Thyroid gland (tissue), 4 donors: ENCODE results near the gene PLEKHA1. TPM values are rescaled to one million over a fixed set of nuclear protein-coding genes. Genes with fewer than 3 reads are reported as not detected.

Experiments
- DNase-seq, 2 donors: peaks; one replicate each; pipeline ENCODE4 v3.0.0-alpha.2; 2019
- H3K27ac ChIP-seq, 3 donors: fragments of 200-600 bp; sonication (generic); 1 replicate in 2 of 3; 2 replicates in 1 of 3; pipeline ENCODE4 v1.5.1; 2016 to 2019; ENCODE audit warnings: mild to moderate bottlenecking in 1 of 3, moderate library complexity in 1 of 3
- H3K27me3 ChIP-seq: fragments of 200-600 bp; sonication (generic); one replicate; pipeline ENCODE4 v1.5.1; 2019
- H3K36me3 ChIP-seq, 2 donors: fragments of 200-600 bp; sonication (generic); one replicate each; pipeline ENCODE4 v1.5.1; 2016 to 2019
- H3K4me1 ChIP-seq, 2 donors: fragments of 200-600 bp; sonication (generic); one replicate each; pipeline ENCODE4 v1.5.1; 2017 to 2019
- H3K4me3 ChIP-seq, 3 donors: fragments of 200-600 bp; sonication (generic); replicated peaks in 1 of 3; 1 replicate in 2 of 3; 2 replicates in 1 of 3; pipeline ENCODE4 v1.5.1; 2016; ENCODE audit warnings: mild to moderate bottlenecking in 1 of 3
- H3K9me3 ChIP-seq: fragments of 200-600 bp; sonication (generic); one replicate; pipeline ENCODE4 v1.5.1; 2017
- CTCF ChIP-seq, 6 experiments: fragments of 200-600 bp in 3 of 6; fragments of 450-650 bp in 3 of 6; sonication (generic) in 3 of 6; IDR thresholded peaks; one replicate each; pipeline ENCODE4 v1.5.1; 2016 to 2019; ENCODE audit warnings: antibody characterized with exemption in 6 of 6, mild to moderate bottlenecking in 2 of 6, inconsistent platforms in 1 of 6, moderate library complexity in 1 of 6
- POLR2A ChIP-seq, 2 donors: fragments of 450-650 bp; IDR thresholded peaks; one replicate each; pipeline ENCODE4 v1.6.1; 2017; ENCODE audit warnings: antibody characterized with exemption in 2 of 2, mild to moderate bottlenecking in 2 of 2, moderate library complexity in 1 of 2
- WGBS, 2 donors: methylation state at CpG; one replicate each; pipeline ENCODE4 v1.1.5; 2017; 5-methylcytosine and 5-hydroxymethylcytosine counted together
- intact Hi-C: fragments of 100-400 bp; cut with DNase I; formaldehyde crosslinking; loops from one replicate; pipeline ENCODE4 v1.15.1; 2023
- total RNA-seq, 4 donors: library from RNA; depleted of rRNA; stranded (reverse); fragments of >200 nt; gene quantifications; one replicate each; pipeline ENCODE4 v1.2.3, GENCODE V29; 2016

PLEKHA1 gene
- total RNA-seq, 4 donors from 2014 or later: 39.3 to 50.9 (median 45.6) TPM

- H3K4me1 ChIP-seq: no peaks in the 10 kb centered on the region
- no peak overlapping the region for H3K27ac ChIP-seq
- no peak overlapping the region for H3K4me3 ChIP-seq
- no peak for DNase-seq
- intact Hi-C loops: no loop called here
- H3K36me3 ChIP-seq: peaks cover 0 to 10% of the 10 kb centered on the region in 2 donors
- H3K9me3 ChIP-seq: no peaks in the 10 kb centered on the region
- no peaks in the 10 kb centered on the region for H3K27me3 ChIP-seq
- TF ChIP-seq POLR2A (IDR thresholded peaks at IDR 0.05) (no peak), CTCF (IDR thresholded peaks at IDR 0.05) (no peak)
- WGBS, 2 donors: 78 to 94% methylated on average over 1 of the region's 1 CpG
These were observed 44.5 kb downstream of the PLEKHA1 start for GRCh38 chr10:122419016-122419415.

- intact Hi-C loops: loop anchor here (5.0 kb wide), 1 partner anchor 38 kb away; no protein-coding TSS in a partner anchor
- Histone ChIP-seq H3K9me3 (no peaks in the 10 kb centered on the region), H3K4me3 (no peak overlapping the region), H3K27me3 (no peaks in the 10 kb centered on the region), H3K27ac (no peak overlapping the region), H3K4me1 (no peaks in the 10 kb centered on the region), H3K36me3 (peaks cover 0 to 9% of the 10 kb centered on the region in 2 donors)
- no peak for TF ChIP-seq CTCF (IDR thresholded peaks at IDR 0.05)
- TF ChIP-seq POLR2A (IDR thresholded peaks at IDR 0.05): no peak
- WGBS, 2 donors: 77 to 82% methylated on average over 3 of the region's 3 CpGs
- no peak for DNase-seq
These were observed 45.5 kb downstream of the PLEKHA1 start for GRCh38 chr10:122419876-122420623.

- H3K36me3 ChIP-seq: peaks cover 0 to 9% of the 10 kb centered on the region in 2 donors
- TF ChIP-seq POLR2A (IDR thresholded peaks at IDR 0.05) (no peak), CTCF (IDR thresholded peaks at IDR 0.05) (no peak)
- no peak overlapping the region for H3K27ac ChIP-seq
- DNase-seq: no peak
- H3K9me3 ChIP-seq: no peaks in the 10 kb centered on the region
- no peak overlapping the region for H3K4me3 ChIP-seq
- H3K4me1 ChIP-seq: no peaks in the 10 kb centered on the region
- 92 to 96% methylated on average over 3 of the region's 3 CpGs for WGBS, 2 donors
- H3K27me3 ChIP-seq: no peaks in the 10 kb centered on the region
- intact Hi-C loops: loop anchor here (5.0 kb wide), 1 partner anchor 38 kb away; no protein-coding TSS in a partner anchor
These were observed 46.1 kb downstream of the PLEKHA1 start for GRCh38 chr10:122420624-122421007.

- TF ChIP-seq CTCF (IDR thresholded peaks at IDR 0.05): no peak
- TF ChIP-seq POLR2A (IDR thresholded peaks at IDR 0.05): no peak
- intact Hi-C loops: loop anchor here (5.0 kb wide), 1 partner anchor 39 kb away; no protein-coding TSS in a partner anchor
- Histone ChIP-seq H3K27ac (no peak overlapping the region), H3K36me3 (peaks cover 0 to 7% of the 10 kb centered on the region in 2 donors), H3K4me1 (no peaks in the 10 kb centered on the region), H3K9me3 (no peaks in the 10 kb centered on the region), H3K27me3 (no peaks in the 10 kb centered on the region), H3K4me3 (no peak overlapping the region)
- no peak for DNase-seq
- 89 to 91% methylated on average over 3 of the region's 3 CpGs for WGBS, 2 donors
These were observed 46.6 kb downstream of the PLEKHA1 start for GRCh38 chr10:122421054-122421625.

- DNase-seq: no peak
- intact Hi-C loops: loop anchor here (5.0 kb wide), 1 partner anchor 39 kb away; no protein-coding TSS in a partner anchor
- Histone ChIP-seq H3K4me3 (no peak overlapping the region), H3K27ac (no peak overlapping the region), H3K4me1 (no peaks in the 10 kb centered on the region), H3K36me3 (peaks cover 0 to 6% of the 10 kb centered on the region in 2 donors), H3K9me3 (no peaks in the 10 kb centered on the region), H3K27me3 (no peaks in the 10 kb centered on the region)
- TF ChIP-seq CTCF (IDR thresholded peaks at IDR 0.05) (no peak), POLR2A (IDR thresholded peaks at IDR 0.05) (no peak)
These were observed 47.2 kb downstream of the PLEKHA1 start for GRCh38 chr10:122421742-122422141.
